K562 (cell line): Measurements from ENCODE around the gene TMOD2. TPM values are rescaled to one million over a fixed set of nuclear protein-coding genes. Genes with fewer than 3 reads are reported as not detected.

Source experiments
- ATAC-seq: fragments of 200-7000 bp; cut with Tn5 transposase; 3 replicates; pipeline ENCODE4 v1.9.1; 2020; ENCODE audit warnings: moderate library complexity
- BruUV-seq: library from RNA; stranded (reverse); fragments of 400-500 nt; replicated peaks from 2 replicates; lab custom pipeline; 2021; lab: Mats Ljungman, UMichigan
- CTCF ChIA-PET: fragments of 300-600 bp; formaldehyde crosslinking; extraction: SDS; loops from one replicate; lab custom pipeline; 2021; ENCODE audit warnings: low intra/inter-chr PET ratio; lab: Yijun Ruan, JAX
- POLR2A ChIA-PET: fragments of 300-600, 350-650 bp; sonication (Branson Sonifier 250); formaldehyde crosslinking; extraction: SDS; loops from one replicate; lab custom pipeline; 2021; ENCODE audit warnings: antibody characterized with exemption, inconsistent platforms; lab: Yijun Ruan, JAX
- DNase-seq, 4 experiments: peaks; one replicate each; pipeline versions ENCODE4 v3.0.0 to v3.0.0-alpha.2; 2011 to 2018; ENCODE audit warnings: low spot score in 3 of 4, mixed read lengths in 3 of 4; ENCODE audit errors: extremely low read depth in 1 of 4
- FAIRE-seq: peaks from 2 replicates; lab custom pipeline; 2011; peaks lifted over from hg19 to GRCh38; lab: Jason Lieb, UNC
- H2AFZ ChIP-seq: 2 replicates; pipeline ENCODE4 v1.6.0; 2011; ENCODE audit warnings: low read depth, low read length, control low read depth, inconsistent platforms
- H3K27ac ChIP-seq: fragments of 200-600 bp; 3 replicates; pipeline ENCODE4 v1.8.0; 2011; ENCODE audit warnings: low read depth, mild to moderate bottlenecking, control low read depth, inconsistent platforms, low read length, moderate library complexity, mixed read lengths; ENCODE audit errors: extremely low read depth
- H3K27me3 ChIP-seq, 2 experiments: fragments of 300-600 bp in 1 of 2; 2 replicates in 1 of 2; 3 replicates in 1 of 2; pipeline versions ENCODE4 v1.6.0 to v1.8.0; 2011; ENCODE audit warnings: inconsistent platforms in 2 of 2, low read length in 2 of 2, mild to moderate bottlenecking in 1 of 2, mixed read lengths in 1 of 2, moderate library complexity in 1 of 2; ENCODE audit not compliant: control insufficient read depth in 2 of 2, insufficient read depth in 2 of 2
- H3K36me3 ChIP-seq: fragments of 300-600 bp; 3 replicates; pipeline ENCODE4 v1.8.0; 2011; ENCODE audit warnings: mild to moderate bottlenecking, low read length, inconsistent platforms; ENCODE audit not compliant: control insufficient read depth, insufficient read depth
- H3K4me1 ChIP-seq, 2 experiments: fragments of 200-600 bp in 1 of 2; replicated peaks in 1 of 2; 2 replicates in 1 of 2; 3 replicates in 1 of 2; pipeline versions ENCODE4 v1.5.1 to v1.8.0; 2011; ENCODE audit warnings: inconsistent platforms in 2 of 2, low read length in 2 of 2, mild to moderate bottlenecking in 1 of 2, mixed read lengths in 1 of 2, moderate library complexity in 1 of 2; ENCODE audit not compliant: control insufficient read depth in 2 of 2, insufficient read depth in 2 of 2
- H3K4me2 ChIP-seq: 2 replicates; pipeline ENCODE4 v1.6.1; 2011; ENCODE audit warnings: low read length, control low read depth, inconsistent platforms, mixed read lengths; ENCODE audit not compliant: insufficient read depth
- H3K4me3 ChIP-seq: fragments of 200-600 bp; sonication (generic), shearing (Covaris generic); 2 replicates; pipeline ENCODE4 v1.5.1; 2016; ENCODE audit warnings: control low read depth, inconsistent platforms
- H3K79me2 ChIP-seq: fragments of 200-600 bp; 3 replicates; pipeline ENCODE4 v1.8.0; 2011; ENCODE audit warnings: low read length, inconsistent platforms; ENCODE audit not compliant: control insufficient read depth, insufficient read depth
- H3K9ac ChIP-seq, 2 experiments: 2 replicates each; pipeline versions ENCODE4 v1.6.0 to v1.6.1; 2011; ENCODE audit warnings: low read depth in 2 of 2, low read length in 2 of 2, control low read depth in 1 of 2, inconsistent platforms in 1 of 2, mild to moderate bottlenecking in 1 of 2, mixed read lengths in 1 of 2; ENCODE audit not compliant: insufficient read depth in 1 of 2
- H3K9me1 ChIP-seq: one replicate; pipeline ENCODE4 v1.6.0; 2011; ENCODE audit warnings: inconsistent platforms, mild to moderate bottlenecking, low read length, moderate library complexity; ENCODE audit not compliant: control insufficient read depth, insufficient read depth
- H3K9me3 ChIP-seq: replicated peaks from 2 replicates; pipeline ENCODE4 v1.5.1; 2011; ENCODE audit warnings: low read depth, low read length, inconsistent platforms; ENCODE audit not compliant: control insufficient read depth, insufficient read depth
- H4K20me1 ChIP-seq: replicated peaks from 2 replicates; pipeline ENCODE4 v1.6.1; 2011; ENCODE audit warnings: low read length, inconsistent platforms, mixed read lengths; ENCODE audit not compliant: control insufficient read depth, insufficient read depth
- CBX8 ChIP-seq: fragments of 200-600 bp; sonication (generic); IDR thresholded peaks from 2 replicates; pipeline ENCODE4 v1.6.1; 2012; ENCODE audit warnings: borderline replicate concordance, mixed run types, low read depth, mild to moderate bottlenecking, moderate library complexity, mixed read lengths, low read length, control low read depth, inconsistent platforms; ENCODE audit not compliant: poor library complexity, severe bottlenecking; ENCODE audit errors: extremely low read depth
- DLX4 ChIP-seq: fragments of 250-450 bp; sonication (Bioruptor Pico); IDR thresholded peaks from 2 replicates; pipeline ENCODE4 v1.6.1; 2021; ENCODE audit warnings: mild to moderate bottlenecking
- FOXJ3 ChIP-seq: sonication (generic); formaldehyde crosslinking; IDR thresholded peaks from 2 replicates; pipeline ENCODE4 v1.4.0; 2020; ENCODE audit warnings: mild to moderate bottlenecking, missing genetic modification reagents
- ILF3 ChIP-seq: fragments of 450-650 bp; IDR thresholded peaks from 2 replicates; pipeline ENCODE4 v1.6.1; 2018; ENCODE audit warnings: antibody characterized with exemption, mild to moderate bottlenecking, moderate library complexity, borderline replicate concordance
- KHSRP ChIP-seq: fragments of 450-650 bp; IDR thresholded peaks from 2 replicates; pipeline ENCODE4 v1.6.1; 2017
- MIER1 ChIP-seq: fragments of 450-650 bp; IDR thresholded peaks from 2 replicates; pipeline ENCODE4 v1.6.1; 2016; ENCODE audit warnings: antibody characterized with exemption, mild to moderate bottlenecking, low read depth
- PHF21A ChIP-seq: fragments of 450-650 bp; IDR thresholded peaks from 2 replicates; pipeline ENCODE4 v1.6.1; 2017; ENCODE audit warnings: low read depth, borderline replicate concordance
- PHTF2 ChIP-seq: fragments of 250-450 bp; sonication (Bioruptor Pico); IDR thresholded peaks from 2 replicates; pipeline ENCODE4 v1.5.0; 2021; ENCODE audit warnings: mild to moderate bottlenecking
- RB1 ChIP-seq: fragments of 450-650 bp; IDR thresholded peaks from 2 replicates; pipeline ENCODE4 v1.6.1; 2017; ENCODE audit warnings: low read depth, mild to moderate bottlenecking
- U2AF2 ChIP-seq: fragments of 200-400 bp; formaldehyde crosslinking; optimal IDR thresholded peaks from 2 replicates; pipeline ENCODE3; 2017; ENCODE audit warnings: low read depth, mild to moderate bottlenecking, low read length
- USF2 ChIP-seq: sonication (generic); formaldehyde crosslinking; IDR thresholded peaks from 2 replicates; pipeline ENCODE4 v1.5.0; 2020; ENCODE audit warnings: missing genetic modification reagents
- ZNF324 ChIP-seq: fragments of 250-450 bp; sonication (Bioruptor Pico); IDR thresholded peaks from 2 replicates; pipeline ENCODE4 v1.4.0; 2020; ENCODE audit warnings: mild to moderate bottlenecking
- ZNF507 ChIP-seq: conservative IDR thresholded peaks from 2 replicates; pipeline ENCODE4 v1.6.1; 2017; ENCODE audit warnings: missing genetic modification characterization, missing compliant biosample characterization
- ZNF655 ChIP-seq: fragments of 250-450 bp; sonication (Bioruptor Pico); IDR thresholded peaks from 2 replicates; pipeline ENCODE4 v1.5.0; 2021
- ZNF785 ChIP-seq: fragments of 250-450 bp; sonication (Bioruptor Pico); IDR thresholded peaks from 2 replicates; pipeline ENCODE4 v1.4.0; 2020; ENCODE audit warnings: mild to moderate bottlenecking
- WGBS: fragments of 100-300 bp; shearing (Covaris generic); methylation state at CpG from one replicate; pipeline ENCODE4 v1.1.6; 2016; ENCODE audit warnings: low coverage, mixed read lengths; ENCODE audit not compliant: insufficient coverage; ENCODE audit errors: missing lambda C conversion rate; 5-methylcytosine and 5-hydroxymethylcytosine counted together
- in situ Hi-C: fragments of 300-500 bp; cut with MboI; formaldehyde crosslinking; loops from 4 replicates; pipeline ENCODE4 v1.15.0; 2018; ENCODE audit warnings: inconsistent platforms, mixed read lengths
- intact Hi-C: fragments of 100-400 bp; cut with micrococcal nuclease; formaldehyde crosslinking; loops from 2 replicates; pipeline ENCODE4 v1.14.2; 2022
- polyA plus RNA-seq, 8 experiments: library from polyadenylated mRNA; depleted of rRNA in 4 of 8; stranded (reverse) in 5 of 8; unstranded in 3 of 8; fragments of >200 nt; fragmentation: Nextera tagmentation in 2 of 8; fragmentation: Illumina TruSeq in 1 of 8; extraction: Ambion mirVana in 2 of 8; extraction: Trizol in 1 of 8; gene quantifications; 2 replicates each; pipeline versions ENCODE4 v1.2.1 to v1.2.3, GENCODE V29; 2011 to 2014; ENCODE audit warnings: inconsistent platforms in 1 of 8, missing spikeins in 1 of 8
- total RNA-seq, 7 experiments: library from RNA; depleted of rRNA in 6 of 7; stranded (reverse); fragments of >200 nt in 6 of 7; fragmentation: Illumina TruSeq in 2 of 7; extraction: Trizol in 2 of 7; gene quantifications; 2 replicates each; pipeline versions ENCODE4 v1.2.1 to v1.2.3, GENCODE V29; 2011 to 2021; ENCODE audit warnings: low replicate concordance in 1 of 7
- TF ChIP-seq, protein P1 (sequence below): fragments of 200-400 bp; formaldehyde crosslinking; IDR thresholded peaks from 2 replicates; pipeline ENCODE4 v1.6.1; 2017; ENCODE audit warnings: mild to moderate bottlenecking, low read depth, low read length, moderate library complexity
- TF ChIP-seq, protein P2 (sequence below): sonication (generic); formaldehyde crosslinking; IDR thresholded peaks from 2 replicates; pipeline ENCODE4 v1.8.0; 2022; ENCODE audit warnings: mild to moderate bottlenecking, missing genetic modification reagents

TMOD2 gene
- total and polyA plus RNA-seq, 9 of the 15 experiments (the other 6 are each of a cell fraction or from before 2014, with no cell fraction given), result 0.49 to 3.8 (median 3.0) TPM

- Histone ChIP-seq H3K36me3 (no peaks in the 10 kb centered on the region), H3K9ac (no peak overlapping the region), H2AFZ (no peak overlapping the region), H3K27me3 (no peaks in the 10 kb centered on the region), H3K4me3 (no peak overlapping the region), H3K4me1 (peaks cover 0 to 18% of the 10 kb centered on the region in 2 experiments; a peak in 3 of 5 replicates), H3K9me1 (no peaks in the 10 kb centered on the region), H3K9me3 (no peaks in the 10 kb centered on the region), H3K79me2 (peaks cover 95% of the 10 kb centered on the region), H3K4me2 (no peak overlapping the region), H3K27ac (no peak overlapping the region), H4K20me1 (peaks cover 18% of the 10 kb centered on the region)
- CTCF ChIA-PET, result no interaction called here
- ATAC-seq, result 0 out of 3 replicates have a peak, but pooled peaks have one; percentile 22
- BruUV-seq, result no TSS peak
- 63% methylated on average over 2 of the region's 2 CpGs for WGBS
- no peak for TF ChIP-seq ILF3
- TF ChIP-seq PHF21A, result no peak
- TF ChIP-seq, protein P1, sequence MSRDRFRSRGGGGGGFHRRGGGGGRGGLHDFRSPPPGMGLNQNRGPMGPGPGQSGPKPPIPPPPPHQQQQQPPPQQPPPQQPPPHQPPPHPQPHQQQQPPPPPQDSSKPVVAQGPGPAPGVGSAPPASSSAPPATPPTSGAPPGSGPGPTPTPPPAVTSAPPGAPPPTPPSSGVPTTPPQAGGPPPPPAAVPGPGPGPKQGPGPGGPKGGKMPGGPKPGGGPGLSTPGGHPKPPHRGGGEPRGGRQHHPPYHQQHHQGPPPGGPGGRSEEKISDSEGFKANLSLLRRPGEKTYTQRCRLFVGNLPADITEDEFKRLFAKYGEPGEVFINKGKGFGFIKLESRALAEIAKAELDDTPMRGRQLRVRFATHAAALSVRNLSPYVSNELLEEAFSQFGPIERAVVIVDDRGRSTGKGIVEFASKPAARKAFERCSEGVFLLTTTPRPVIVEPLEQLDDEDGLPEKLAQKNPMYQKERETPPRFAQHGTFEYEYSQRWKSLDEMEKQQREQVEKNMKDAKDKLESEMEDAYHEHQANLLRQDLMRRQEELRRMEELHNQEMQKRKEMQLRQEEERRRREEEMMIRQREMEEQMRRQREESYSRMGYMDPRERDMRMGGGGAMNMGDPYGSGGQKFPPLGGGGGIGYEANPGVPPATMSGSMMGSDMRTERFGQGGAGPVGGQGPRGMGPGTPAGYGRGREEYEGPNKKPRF, result no peak
- no peak for TF ChIP-seq ZNF324 (CRISPR knock-in tag)
- TF ChIP-seq, protein P2, sequence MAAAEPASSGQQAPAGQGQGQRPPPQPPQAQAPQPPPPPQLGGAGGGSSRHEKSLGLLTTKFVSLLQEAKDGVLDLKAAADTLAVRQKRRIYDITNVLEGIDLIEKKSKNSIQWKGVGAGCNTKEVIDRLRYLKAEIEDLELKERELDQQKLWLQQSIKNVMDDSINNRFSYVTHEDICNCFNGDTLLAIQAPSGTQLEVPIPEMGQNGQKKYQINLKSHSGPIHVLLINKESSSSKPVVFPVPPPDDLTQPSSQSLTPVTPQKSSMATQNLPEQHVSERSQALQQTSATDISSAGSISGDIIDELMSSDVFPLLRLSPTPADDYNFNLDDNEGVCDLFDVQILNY (CRISPR knock-in tag), result no peak
- no peak for TF ChIP-seq ZNF655 (CRISPR knock-in tag)
- no peak for TF ChIP-seq USF2 (CRISPR knock-in tag)
- no peak for TF ChIP-seq ZNF785 (CRISPR knock-in tag)
- TF ChIP-seq PHTF2 (CRISPR knock-in tag), result no peak
- TF ChIP-seq DLX4, result no peak
- TF ChIP-seq U2AF2, result no peak
- TF ChIP-seq ZNF507 (tag), result no peak
- no peak for TF ChIP-seq KHSRP
- no peak for TF ChIP-seq RB1
- no peak for TF ChIP-seq CBX8
- no peak for TF ChIP-seq FOXJ3 (CRISPR knock-in tag)
- TF ChIP-seq MIER1, result no peak
- POLR2A ChIA-PET, result interaction anchor here (0.8 to 3.3 kb wide), 4 partner anchors 9 to 30 kb away, joined by 3 to 17 read pairs (median 4); partner anchors contain the start of gene TMOD3
- intact Hi-C loops (no loop called here), in situ Hi-C loops (no loop called here)
- DNase-seq, result no peak
- no peak for FAIRE-seq
These were observed 86.9 kb downstream of the TMOD2 start for GRCh38 chr15:51838270-51838669.
